Stomach smooth muscle (tissue), 2 donors: ENCODE measurements around the gene IARS2.
A peak's percentile ranks its signal among the peaks of the same experiment; 100 is the strongest.

ENCODE experiments used
- H3K27ac ChIP-seq: one replicate; pipeline ENCODE4 v1.7.0; 2013; ENCODE audit warnings: mild to moderate bottlenecking, low read length, inconsistent platforms
- H3K27me3 ChIP-seq, 2 donors: one replicate each; pipeline ENCODE4 v1.7.0; 2013; ENCODE audit warnings: low read length in 2 of 2; ENCODE audit not compliant: insufficient read depth in 2 of 2, control insufficient read depth in 1 of 2
- H3K36me3 ChIP-seq, 2 donors: one replicate each; pipeline ENCODE4 v1.7.0; 2013; ENCODE audit warnings: low read length in 2 of 2; ENCODE audit not compliant: control insufficient read depth in 2 of 2, insufficient read depth in 2 of 2
- H3K4me1 ChIP-seq: one replicate; pipeline ENCODE4 v1.7.0; 2013; ENCODE audit warnings: low read length; ENCODE audit not compliant: control insufficient read depth, insufficient read depth
- H3K4me3 ChIP-seq, 2 donors: one replicate each; pipeline ENCODE4 v1.7.0; 2013; ENCODE audit warnings: low read length in 2 of 2
- H3K9ac ChIP-seq, 2 donors: one replicate each; pipeline ENCODE4 v1.7.0; 2013; ENCODE audit warnings: low read length in 2 of 2, mild to moderate bottlenecking in 1 of 2
- H3K9me3 ChIP-seq, 2 donors: one replicate each; pipeline ENCODE4 v1.7.0; 2013; ENCODE audit warnings: low read length in 2 of 2; ENCODE audit not compliant: control insufficient read depth in 2 of 2
- donor health status: healthy.
- donor health status: Pancreatic carcinoma.

The IARS2 gene

DNA sequence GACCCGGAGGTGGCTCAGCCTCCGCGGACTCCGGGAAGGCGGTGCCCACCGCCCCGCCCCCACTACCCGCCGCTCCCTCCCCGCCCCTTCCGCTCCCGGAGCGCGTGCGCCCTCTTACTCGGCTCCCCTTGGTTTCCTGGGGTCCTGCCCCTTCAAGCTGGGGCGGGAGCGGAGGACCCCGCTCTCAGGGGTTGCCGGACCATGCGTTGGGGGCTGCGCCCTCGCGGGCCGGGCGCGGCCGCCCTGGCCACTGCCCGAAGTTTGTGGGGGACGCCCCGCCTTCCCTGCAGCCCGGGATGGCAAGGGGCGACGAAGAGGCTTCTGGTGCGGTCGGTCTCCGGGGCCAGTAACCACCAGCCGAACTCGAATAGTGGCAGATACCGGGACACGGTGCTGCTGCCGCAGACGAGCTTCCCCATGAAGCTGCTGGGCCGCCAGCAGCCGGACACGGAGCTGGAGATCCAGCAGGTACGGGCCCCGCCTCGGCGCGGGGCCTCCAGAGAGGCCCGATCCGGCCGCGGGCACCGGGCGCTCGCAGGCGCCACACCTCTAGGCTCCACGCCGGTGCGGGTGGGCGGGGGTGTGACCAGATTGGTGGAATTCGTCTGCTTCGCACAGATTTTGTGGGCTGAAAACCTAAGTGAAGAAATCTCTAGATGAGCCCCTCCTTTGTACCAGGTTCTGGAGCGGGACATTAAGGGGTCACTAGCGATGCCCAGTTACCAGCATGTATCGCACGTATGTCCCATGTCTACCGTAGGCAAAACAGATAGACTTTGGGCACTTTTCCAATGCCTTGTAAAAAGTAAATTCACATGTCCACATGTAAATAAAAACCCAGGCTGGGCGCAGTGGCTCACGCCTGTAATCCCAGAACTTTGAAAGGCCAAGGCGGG is at the start of gene IARS2:
Gene IARS2, plus strand, starts transcription at position 117 of the 896 bp plus-strand sequence. Its CDS starts 85 bp downstream, at position 202.
- Histone ChIP-seq H3K9ac (peak within 1 kb of the TSS; percentile 80 to 87), H3K9me3 (no peaks in the 10 kb centered on the region), H3K4me1 (peaks cover 22% of the 10 kb centered on the region), H3K4me3 (peak within 1 kb of the TSS; percentile 93 to 95), H3K36me3 (peaks cover 3 to 7% of the 10 kb centered on the region in 2 donors), H3K27me3 (no peaks in the 10 kb centered on the region), H3K27ac (peak within 1 kb of the TSS; percentile 53)

DNA sequence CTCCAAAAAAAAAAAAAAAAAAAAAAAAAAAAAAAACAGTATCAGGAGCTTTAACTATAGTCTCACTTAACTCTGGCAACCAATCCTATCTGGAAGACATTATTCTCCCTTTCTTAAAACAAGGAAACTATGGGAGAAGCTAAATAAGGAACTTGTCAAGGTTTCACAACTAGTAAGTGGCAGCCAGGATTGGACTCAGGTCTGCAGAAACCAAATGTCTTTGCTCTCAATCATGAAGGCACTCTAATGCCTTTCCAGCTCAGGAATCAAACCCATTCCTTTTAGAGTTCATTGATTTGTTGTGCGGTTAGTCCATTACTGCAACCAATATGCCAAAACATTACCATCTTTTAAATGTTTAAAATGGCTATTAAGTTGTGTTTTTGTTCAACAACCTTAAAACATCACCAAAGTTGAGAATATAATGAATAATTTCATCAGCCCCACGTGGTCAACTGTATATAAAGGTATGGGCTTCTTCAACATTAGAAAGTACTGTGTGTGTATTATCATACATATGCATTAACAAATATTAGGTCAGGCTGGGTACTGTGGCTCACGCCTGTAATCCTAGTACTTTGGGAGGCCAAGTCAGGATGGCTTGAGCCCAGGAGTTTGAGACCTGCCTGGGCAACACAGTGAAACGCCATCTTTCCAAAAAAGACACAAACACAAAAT is 49.1 kb upstream of the IARS2 start:
- Histone ChIP-seq H3K27ac (no peak overlapping the region), H3K9ac (peak overlapping the region in 1 of 2 donors; percentile 91), H3K9me3 (no peaks in the 10 kb centered on the region), H3K4me3 (peak overlapping the region; percentile 99), H3K4me1 (peaks cover 9% of the 10 kb centered on the region), H3K36me3 (peaks cover 2 to 3% of the 10 kb centered on the region in 2 donors), H3K27me3 (no peaks in the 10 kb centered on the region)

DNA sequence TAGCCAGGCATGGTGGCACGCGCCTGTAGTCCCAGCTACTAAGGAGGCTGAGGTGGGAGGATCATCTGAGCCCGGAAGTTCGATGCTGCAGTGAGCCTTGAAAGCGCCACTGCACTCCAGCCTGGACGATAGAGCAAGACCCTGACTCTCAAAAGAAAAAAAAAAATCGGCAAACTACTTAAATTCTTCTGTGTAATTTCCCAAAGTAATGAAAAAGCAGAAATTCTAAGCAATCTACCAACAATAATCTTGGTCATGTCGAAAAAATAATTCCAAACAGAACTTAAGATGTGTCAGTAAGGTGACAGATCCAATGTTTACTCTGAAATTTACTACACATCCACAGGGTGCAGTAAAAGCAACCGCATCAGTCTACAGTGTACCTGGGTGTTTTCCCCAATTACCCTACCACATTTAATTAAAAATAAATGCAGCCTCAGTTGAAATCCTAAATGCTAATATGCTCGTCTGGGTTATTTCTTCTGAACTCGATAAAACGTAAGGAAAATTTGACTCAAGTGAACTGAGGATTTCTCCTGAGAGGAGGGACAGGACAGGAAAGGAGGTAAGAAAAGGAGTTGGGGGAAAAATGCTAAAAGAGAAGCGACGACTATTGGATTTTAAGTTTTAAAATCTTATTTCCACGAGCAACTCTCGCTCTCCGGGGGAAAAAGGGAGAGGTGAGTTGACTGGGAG is 48.4 kb upstream of the IARS2 start:
- Histone ChIP-seq H3K4me1 (peaks cover 9% of the 10 kb centered on the region), H3K9ac (peak overlapping the region; percentile 91), H3K9me3 (no peaks in the 10 kb centered on the region), H3K36me3 (no peaks in the 10 kb centered on the region), H3K27ac (peak overlapping the region; percentile 76), H3K4me3 (peak overlapping the region; percentile 99), H3K27me3 (no peaks in the 10 kb centered on the region)

DNA sequence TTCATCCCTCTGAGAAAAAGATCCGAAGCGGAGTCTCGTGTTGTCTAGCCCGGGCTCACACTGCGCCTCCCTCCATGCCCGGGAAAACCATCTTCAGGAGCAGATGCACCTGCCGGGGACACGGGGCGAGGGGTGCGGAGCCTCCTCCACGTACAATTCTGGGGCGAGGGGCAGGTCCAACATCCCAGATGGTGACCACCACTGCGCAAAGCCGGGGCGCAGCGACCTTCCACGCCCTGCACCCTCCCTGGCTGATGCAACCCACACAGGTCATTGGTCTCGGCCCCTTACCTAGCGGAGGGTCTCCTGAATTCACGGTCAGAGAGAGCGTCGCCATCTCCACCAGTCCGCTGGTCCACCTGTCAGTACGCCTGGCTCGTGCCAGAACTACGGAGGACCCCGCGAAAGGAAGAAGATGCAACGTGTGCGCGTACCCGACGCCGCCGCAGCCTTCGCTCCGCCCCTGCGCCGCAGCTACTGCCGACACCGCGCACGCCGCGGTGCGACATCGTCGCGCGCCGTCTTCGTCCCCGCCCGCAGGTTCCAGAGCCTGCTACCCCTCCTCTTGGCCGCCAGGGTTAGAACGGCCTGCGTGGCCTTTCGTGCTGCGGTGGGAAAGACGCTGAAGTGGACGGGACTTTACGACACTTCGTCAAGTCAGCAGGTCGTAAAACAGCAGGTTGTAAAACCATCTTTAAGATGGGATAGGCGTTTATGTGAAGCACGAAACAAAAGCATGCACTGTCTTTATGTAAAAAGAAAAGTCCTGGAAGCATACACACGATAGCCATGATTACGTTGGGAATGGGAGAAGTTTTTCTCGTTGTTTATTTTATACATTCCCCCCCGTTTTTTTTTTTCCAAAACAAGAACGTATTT is 47.6 kb upstream of the IARS2 start, which contains the start of gene EPRS1:
Gene EPRS1, minus strand, starts transcription at position 454 of the 879 bp plus-strand sequence. Its CDS starts 117 bp downstream, at position 337.
- H3K27ac ChIP-seq, result peak within 1 kb of the TSS; percentile 76

DNA sequence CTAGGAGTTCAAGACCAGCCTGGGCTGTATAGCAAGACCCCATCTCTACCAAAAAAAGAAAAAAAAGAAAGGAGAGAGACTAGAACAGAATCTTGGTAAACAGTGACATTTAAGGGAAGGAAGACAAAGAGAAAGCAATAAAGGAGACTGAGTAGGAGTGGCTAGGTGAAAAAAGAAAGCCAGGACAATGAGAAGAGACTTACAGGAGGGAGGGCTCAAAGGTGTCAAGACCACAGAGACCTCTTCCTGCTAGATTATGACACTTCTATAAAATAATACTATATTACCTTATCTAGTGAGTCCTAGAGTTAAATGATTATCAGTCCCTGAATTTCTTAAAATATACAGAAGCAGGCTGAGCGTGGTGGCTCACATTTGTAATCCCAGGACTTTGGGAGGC is 37.6 kb upstream of the IARS2 start:
- Histone ChIP-seq H3K27ac (no peak overlapping the region), H3K36me3 (no peaks in the 10 kb centered on the region), H3K4me3 (no peak overlapping the region), H3K9ac (no peak overlapping the region), H3K9me3 (no peaks in the 10 kb centered on the region), H3K4me1 (no peaks in the 10 kb centered on the region), H3K27me3 (no peaks in the 10 kb centered on the region)

More for the DNA sequence above, 47.6 kb upstream of the IARS2 start, which contains the start of gene EPRS1:
- Histone ChIP-seq H3K36me3 (no peaks in the 10 kb centered on the region), H3K9ac (peak within 1 kb of the TSS; percentile 91), H3K9me3 (no peaks in the 10 kb centered on the region), H3K4me3 (peak within 1 kb of the TSS; percentile 99), H3K4me1 (peaks cover 9% of the 10 kb centered on the region), H3K27me3 (no peaks in the 10 kb centered on the region)

DNA sequence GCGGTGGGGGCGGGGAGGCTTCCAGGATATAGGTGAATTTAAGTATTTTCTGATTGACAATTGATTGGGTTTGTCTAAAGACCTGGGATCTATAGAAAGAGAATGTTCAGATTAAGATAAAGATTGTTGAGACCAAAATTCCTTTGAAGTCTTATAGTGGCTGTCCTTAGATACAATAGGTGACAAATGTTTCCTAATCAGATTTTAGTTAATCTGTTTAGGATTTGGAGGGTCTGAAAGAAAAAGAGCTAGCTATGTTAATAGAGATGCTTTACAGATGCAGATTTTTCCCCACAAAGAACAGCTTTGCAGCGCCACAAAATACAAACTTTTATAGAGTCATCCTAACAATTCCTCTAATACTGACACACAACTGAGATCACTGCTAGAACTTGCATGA is 33.1 kb upstream of the IARS2 start:
- H3K27ac ChIP-seq, result no peak overlapping the region
- H3K9ac ChIP-seq, result no peak overlapping the region
- no peak overlapping the region for H3K4me3 ChIP-seq
- no peaks in the 10 kb centered on the region for H3K27me3 ChIP-seq
- peaks cover 13 to 16% of the 10 kb centered on the region in 2 donors for H3K36me3 ChIP-seq
- H3K9me3 ChIP-seq, result no peaks in the 10 kb centered on the region
- H3K4me1 ChIP-seq, result no peaks in the 10 kb centered on the region

DNA sequence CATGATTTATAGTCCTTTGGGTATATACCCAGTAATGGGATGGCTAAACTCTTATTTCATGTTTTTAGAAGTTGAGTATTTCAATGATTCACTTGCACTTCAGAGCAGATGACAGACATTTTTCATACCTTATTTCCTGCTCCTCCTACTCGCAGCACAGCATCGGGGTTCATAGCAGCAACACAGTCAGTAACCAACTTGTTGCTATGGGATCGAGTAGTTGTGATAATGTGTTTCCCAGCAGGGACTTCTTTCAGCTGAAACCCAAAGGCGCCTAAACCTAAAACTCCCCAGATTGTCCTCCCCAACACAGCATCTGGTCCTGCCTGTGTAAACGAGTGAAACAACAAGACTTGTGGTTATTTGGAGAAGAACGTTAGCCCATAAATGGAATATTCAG is 31.3 kb upstream of the IARS2 start:
- no peak overlapping the region for H3K27ac ChIP-seq
- H3K9ac ChIP-seq, result no peak overlapping the region
- no peaks in the 10 kb centered on the region for H3K27me3 ChIP-seq
- no peaks in the 10 kb centered on the region for H3K9me3 ChIP-seq
- H3K4me1 ChIP-seq, result no peaks in the 10 kb centered on the region
- H3K36me3 ChIP-seq, result peaks cover 14 to 20% of the 10 kb centered on the region in 2 donors
- no peak overlapping the region for H3K4me3 ChIP-seq

DNA sequence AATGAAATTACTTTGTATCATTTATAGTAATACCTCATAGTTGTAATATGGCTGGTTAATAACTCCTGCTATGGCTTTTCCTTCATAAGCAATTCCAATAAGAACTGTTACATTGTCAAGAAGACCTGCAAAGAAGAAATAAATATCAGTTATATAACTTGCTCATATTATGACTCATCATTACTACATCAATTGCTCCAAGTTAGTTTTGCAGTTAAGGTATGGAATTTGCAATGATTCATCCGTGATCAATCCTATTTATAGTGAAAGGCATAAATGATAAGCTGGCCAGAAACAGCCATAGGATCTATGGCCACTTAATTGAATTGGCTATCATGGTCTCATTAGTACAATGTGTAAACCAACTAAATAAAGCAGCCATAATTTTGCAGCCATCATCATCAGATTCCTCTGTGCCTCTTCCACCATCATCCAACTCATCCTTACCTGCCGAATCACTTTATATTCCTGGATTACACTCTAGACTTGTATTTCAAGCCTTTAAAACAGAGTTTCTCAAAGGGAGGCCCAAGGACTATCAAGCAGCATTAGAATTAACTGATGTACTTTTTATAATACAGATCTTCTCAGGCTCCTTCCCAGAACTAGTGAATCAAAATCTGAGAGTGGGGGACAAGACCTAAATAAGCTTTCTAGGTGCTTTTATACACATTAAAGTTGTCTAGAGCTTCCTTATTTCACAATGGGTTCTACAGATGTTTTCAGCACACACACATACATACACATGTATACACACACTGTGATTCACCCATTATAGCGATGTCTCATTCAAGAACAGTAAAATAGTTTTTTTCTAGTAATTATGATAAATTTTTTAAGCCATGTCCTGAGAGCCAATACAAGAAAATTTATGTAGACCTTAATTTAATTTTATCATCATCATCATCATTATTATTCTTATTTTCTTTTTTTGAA is 26.4 kb upstream of the IARS2 start:
- Histone ChIP-seq H3K4me3 (no peak overlapping the region), H3K27me3 (no peaks in the 10 kb centered on the region), H3K9ac (no peak overlapping the region), H3K9me3 (no peaks in the 10 kb centered on the region), H3K36me3 (peaks cover 20 to 27% of the 10 kb centered on the region in 2 donors), H3K27ac (no peak overlapping the region), H3K4me1 (no peaks in the 10 kb centered on the region)
